Kidney (tissue), 14 donors: ENCODE results near the gene FNBP1. TPM values are rescaled to one million over a fixed set of nuclear protein-coding genes. Genes with fewer than 3 reads are reported as not detected.

Experiments
- DNase-seq, 5 donors: peaks; one replicate each; pipeline ENCODE4 v3.0.0-alpha.2; 2013 to 2020
- FAIRE-seq: peaks from 2 replicates; lab custom pipeline; 2012; peaks lifted over from hg19 to GRCh38; lab: Jason Lieb, UNC
- H3K27ac ChIP-seq, 2 donors: one replicate each; pipeline ENCODE4 v1.7.0; 2013; ENCODE audit warnings: low read depth in 2 of 2, low read length in 2 of 2, inconsistent platforms in 1 of 2
- H3K27me3 ChIP-seq: one replicate; pipeline ENCODE4 v1.7.1; 2013; ENCODE audit warnings: low read length, inconsistent platforms; ENCODE audit not compliant: control insufficient read depth, insufficient read depth
- H3K36me3 ChIP-seq, 3 donors: one replicate each; pipeline versions ENCODE4 v1.7.0 to v1.7.1; 2013; ENCODE audit warnings: low read length in 3 of 3, control low read depth in 1 of 3, inconsistent platforms in 1 of 3; ENCODE audit not compliant: insufficient read depth in 3 of 3, control insufficient read depth in 2 of 3
- H3K4me1 ChIP-seq, 3 donors: one replicate each; pipeline versions ENCODE4 v1.7.0 to v1.7.1; 2013; ENCODE audit warnings: low read length in 3 of 3, inconsistent platforms in 1 of 3, low read depth in 1 of 3; ENCODE audit not compliant: control insufficient read depth in 2 of 3, insufficient read depth in 2 of 3
- H3K4me3 ChIP-seq, 3 donors: one replicate each; pipeline versions ENCODE4 v1.7.0 to v1.8.1; 2013; ENCODE audit warnings: low read length in 3 of 3, control low read depth in 1 of 3, inconsistent platforms in 1 of 3
- H3K9ac ChIP-seq, 3 donors: one replicate each; pipeline versions ENCODE4 v1.7.0 to v1.7.1; 2013; ENCODE audit warnings: low read length in 3 of 3, control low read depth in 1 of 3, inconsistent platforms in 1 of 3
- H3K9me3 ChIP-seq, 3 donors: one replicate each; pipeline versions ENCODE4 v1.7.0 to v1.7.1; 2013; ENCODE audit warnings: low read length in 3 of 3, control low read depth in 1 of 3, inconsistent platforms in 1 of 3; ENCODE audit not compliant: control insufficient read depth in 2 of 3, insufficient read depth in 1 of 3
- intact Hi-C: fragments of 100-400 bp; cut with DNase I; formaldehyde crosslinking; loops from one replicate; pipeline ENCODE4 v1.11.1; 2022
- microRNA-seq: library from miRNA; unstranded; fragments of <30 nt; microRNA quantifications from one replicate; pipeline ENCODE4 v1.2.0, GENCODE V29; 2020
- polyA plus RNA-seq: library from polyadenylated mRNA; stranded (reverse); fragments of 350-450 nt; fragmentation: Illumina TruSeq; extraction: RNeasy Lipid Tissue Mini Kit (QIAGEN cat#74804); gene quantifications from one replicate; pipeline ENCODE4 v1.2.3, GENCODE V29; 2014; ENCODE audit warnings: low read depth, low replicate concordance; ENCODE audit not compliant: insufficient read depth
- total RNA-seq: library from RNA; stranded (reverse); fragmentation: NEBNext Ultra II Directional; extraction: Animal tissue kit (Norgen Biotek cat#: 25700); gene quantifications from one replicate; pipeline ENCODE4 v1.2.1, GENCODE V29; 2021
- TF ChIP-seq, protein P1 (sequence below): IDR thresholded peaks from 3 replicates; pipeline ENCODE4 v1.5.1; 2012; ENCODE audit warnings: mild to moderate bottlenecking, moderate library complexity, borderline replicate concordance; ENCODE audit not compliant: insufficient read depth; ENCODE audit errors: extremely low read depth
- donor health status: control.
- donor health status: control.
- donor health status: control.
- donor health status: control.
- donor health status: control.
- donor health status: DM: yes; HTN: yes; CAD: no.
- donor health status: Normal renal cell carcinoma (clear cell type).

The FNBP1 gene
- total and polyA plus RNA-seq, 2 donors from 2014 or later, result 9.7 to 51.7 TPM

DNA sequence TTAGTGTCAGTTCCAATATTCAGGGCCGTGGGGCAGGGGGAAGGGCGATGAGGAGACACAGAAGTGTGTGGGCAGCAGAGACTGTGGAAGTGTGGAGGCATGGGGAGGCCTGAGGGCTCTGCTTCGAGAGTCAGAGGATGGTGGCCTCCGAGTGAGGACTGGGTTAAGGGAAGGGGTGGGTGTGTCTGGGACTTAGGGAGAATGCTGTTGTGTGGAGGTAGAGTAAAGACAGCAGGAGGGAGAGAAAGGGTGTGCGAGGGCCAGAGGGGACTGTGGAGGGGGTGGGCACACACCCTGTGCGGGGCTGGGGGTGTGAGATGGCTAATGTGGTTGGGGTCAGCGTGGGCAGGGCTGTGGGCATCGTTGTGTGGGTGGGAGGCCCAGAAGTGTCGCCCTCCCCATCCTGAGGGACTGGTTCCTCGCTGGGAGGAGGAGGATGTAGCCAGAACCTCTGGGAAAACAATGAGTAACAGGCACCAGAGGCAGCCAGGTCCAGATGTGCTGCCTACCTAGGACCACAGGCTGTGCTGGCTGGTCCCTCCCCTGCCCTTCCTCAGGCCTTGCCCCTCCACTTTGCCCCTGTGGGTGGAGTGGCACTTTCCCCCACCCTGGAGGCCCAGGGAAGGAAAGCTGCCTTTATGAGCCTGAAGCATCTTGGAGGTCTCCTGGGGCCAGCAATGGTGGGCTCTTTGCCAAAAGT, 203.5 kb downstream of the FNBP1 start:
- Histone ChIP-seq H3K27me3 (no peaks in the 10 kb centered on the region), H3K27ac (no peak overlapping the region), H3K4me1 (peaks cover 0 to 4% (median 3%) of the 10 kb centered on the region in 3 donors), H3K9me3 (no peaks in the 10 kb centered on the region), H3K4me3 (no peak overlapping the region), H3K36me3 (no peaks in the 10 kb centered on the region), H3K9ac (no peak overlapping the region)
- FAIRE-seq (no peak), DNase-seq (no peak)
- TF ChIP-seq, protein P1, sequence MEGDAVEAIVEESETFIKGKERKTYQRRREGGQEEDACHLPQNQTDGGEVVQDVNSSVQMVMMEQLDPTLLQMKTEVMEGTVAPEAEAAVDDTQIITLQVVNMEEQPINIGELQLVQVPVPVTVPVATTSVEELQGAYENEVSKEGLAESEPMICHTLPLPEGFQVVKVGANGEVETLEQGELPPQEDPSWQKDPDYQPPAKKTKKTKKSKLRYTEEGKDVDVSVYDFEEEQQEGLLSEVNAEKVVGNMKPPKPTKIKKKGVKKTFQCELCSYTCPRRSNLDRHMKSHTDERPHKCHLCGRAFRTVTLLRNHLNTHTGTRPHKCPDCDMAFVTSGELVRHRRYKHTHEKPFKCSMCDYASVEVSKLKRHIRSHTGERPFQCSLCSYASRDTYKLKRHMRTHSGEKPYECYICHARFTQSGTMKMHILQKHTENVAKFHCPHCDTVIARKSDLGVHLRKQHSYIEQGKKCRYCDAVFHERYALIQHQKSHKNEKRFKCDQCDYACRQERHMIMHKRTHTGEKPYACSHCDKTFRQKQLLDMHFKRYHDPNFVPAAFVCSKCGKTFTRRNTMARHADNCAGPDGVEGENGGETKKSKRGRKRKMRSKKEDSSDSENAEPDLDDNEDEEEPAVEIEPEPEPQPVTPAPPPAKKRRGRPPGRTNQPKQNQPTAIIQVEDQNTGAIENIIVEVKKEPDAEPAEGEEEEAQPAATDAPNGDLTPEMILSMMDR, result no peak
- intact Hi-C loops, result no loop called here

DNA sequence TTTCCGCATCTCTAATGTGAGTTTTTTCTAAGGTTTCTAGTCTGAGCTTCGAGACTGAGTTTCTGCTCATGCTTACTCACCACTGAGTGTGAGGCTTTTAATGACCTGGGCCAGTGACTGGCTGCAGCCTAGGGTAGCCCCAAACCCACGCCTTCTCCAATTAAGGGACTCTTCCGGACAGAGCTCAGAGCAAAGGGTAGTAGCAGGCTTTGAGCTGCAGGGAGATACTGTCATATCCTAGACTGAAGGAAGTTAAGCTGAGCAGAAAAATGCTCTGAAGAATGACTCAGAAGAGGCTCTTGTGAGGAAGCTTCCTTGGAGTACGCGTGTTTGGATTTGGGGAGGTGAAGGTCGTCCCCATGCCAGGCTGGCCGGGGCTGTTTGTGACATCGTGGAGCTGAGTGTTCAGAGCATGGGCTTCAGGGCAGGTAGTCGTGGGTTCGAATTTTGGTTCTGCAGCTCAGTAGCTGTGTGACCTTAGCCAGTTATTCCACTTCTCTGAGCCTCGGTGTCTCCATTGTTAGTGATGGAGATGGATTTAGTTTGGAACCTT, 204.2 kb downstream of the FNBP1 start:
- DNase-seq (no peak), FAIRE-seq (no peak)
- Histone ChIP-seq H3K36me3 (no peaks in the 10 kb centered on the region), H3K27me3 (no peaks in the 10 kb centered on the region), H3K27ac (no peak overlapping the region), H3K4me1 (peaks cover 0 to 8% (median 4%) of the 10 kb centered on the region in 3 donors), H3K9ac (no peak overlapping the region), H3K4me3 (no peak overlapping the region), H3K9me3 (no peaks in the 10 kb centered on the region)
- intact Hi-C loops, result no loop called here
- TF ChIP-seq, protein P1, result no peak

Small RNA genes lying within 50 kb of the gene (microRNA-seq; reads per million reads assigned to microRNA genes)
- not detected for gene MIR6855

Other genes starting within 250 kb of the FNBP1 start
- 21.4 TPM for gene TOR1B, start 240.0 kb downstream of the FNBP1 start, total RNA-seq
- 10.1 TPM for gene TOR1B, start 240.0 kb downstream of the FNBP1 start, polyA plus RNA-seq
- 29.2 TPM for gene TOR1A, start 219.1 kb downstream of the FNBP1 start, total RNA-seq
- 24.6 TPM for gene TOR1A, start 219.1 kb downstream of the FNBP1 start, polyA plus RNA-seq
- 39.7 TPM for gene C9orf78, start 207.9 kb downstream of the FNBP1 start, total RNA-seq
- 62.1 TPM for gene C9orf78, start 207.9 kb downstream of the FNBP1 start, polyA plus RNA-seq
- 28.8 TPM for gene USP20, start 207.7 kb downstream of the FNBP1 start, total RNA-seq
- 22.8 TPM for gene USP20, start 207.7 kb downstream of the FNBP1 start, polyA plus RNA-seq
- gene GPR107, start 10.7 kb upstream of the FNBP1 start, total RNA-seq, result 45.6 TPM
- gene GPR107, start 10.7 kb upstream of the FNBP1 start, polyA plus RNA-seq, result 18.0 TPM
- gene NCS1, start 129.2 kb upstream of the FNBP1 start, total RNA-seq, result 37.4 TPM
- 27.7 TPM for gene NCS1, start 129.2 kb upstream of the FNBP1 start, polyA plus RNA-seq
- gene HMCN2, start 222.6 kb upstream of the FNBP1 start, total RNA-seq, result 8.6 TPM
- gene HMCN2, start 222.6 kb upstream of the FNBP1 start, polyA plus RNA-seq, result 0.99 TPM